WTC11 (cell line): Measurements from ENCODE around the gene TRAIP. TPM values are rescaled to one million over a fixed set of nuclear protein-coding genes. Genes with fewer than 3 reads are reported as not detected.

Source experiments
- ATAC-seq: fragments of 200-7000 bp; cut with Tn5 transposase; 2 replicates; pipeline ENCODE4 v1.10.0; 2021; ENCODE audit warnings: mild to moderate bottlenecking, moderate library complexity
- CTCF ChIA-PET: fragments of 300-600 bp; sonication (Branson Sonifier 250); formaldehyde crosslinking; loops from one replicate; lab custom pipeline; 2021; ENCODE audit warnings: antibody characterized with exemption; lab: Charles Lee
- POLR2A ChIA-PET: fragments of 350-600 bp; sonication (Branson Sonifier 250); formaldehyde crosslinking; loops from one replicate; lab custom pipeline; 2021; ENCODE audit warnings: antibody characterized with exemption; lab: Charles Lee
- DNase-seq: peaks from one replicate; pipeline ENCODE4 v3.0.0; 2021; ENCODE audit warnings: low spot score
- H3K27ac Mint-ChIP-seq: 2 replicates; pipeline ENCODE4 v1.8.0; 2021; ENCODE audit warnings: mixed read lengths
- H3K27me3 Mint-ChIP-seq: 2 replicates; pipeline ENCODE4 v1.8.0; 2021; ENCODE audit warnings: low read depth, mild to moderate bottlenecking, moderate library complexity, mixed read lengths
- H3K36me3 Mint-ChIP-seq: 2 replicates; pipeline ENCODE4 v1.8.0; 2021; ENCODE audit warnings: mixed read lengths
- H3K4me1 Mint-ChIP-seq: 2 replicates; pipeline ENCODE4 v1.8.0; 2022; ENCODE audit warnings: mixed read lengths
- H3K4me3 Mint-ChIP-seq: 2 replicates; pipeline ENCODE4 v1.8.0; 2021; ENCODE audit warnings: mild to moderate bottlenecking, moderate library complexity, mixed read lengths
- H3K9me3 Mint-ChIP-seq: 2 replicates; pipeline ENCODE4 v1.8.0; 2021; ENCODE audit warnings: mixed read lengths
- ARID4B ChIP-seq: sonication (generic); formaldehyde crosslinking; IDR thresholded peaks from 2 replicates; pipeline ENCODE4 v1.8.0; 2023; ENCODE audit warnings: missing genetic modification reagents, mild to moderate bottlenecking, borderline replicate concordance
- ATF1 ChIP-seq: sonication (generic); formaldehyde crosslinking; IDR thresholded peaks from 2 replicates; pipeline ENCODE4 v1.8.1; 2023; ENCODE audit warnings: mild to moderate bottlenecking, moderate library complexity, missing genetic modification reagents
- CTCF ChIP-seq: fragments of 200-600 bp; IDR thresholded peaks from 2 replicates; pipeline ENCODE4 v1.8.0; 2022; ENCODE audit warnings: antibody characterized with exemption
- E2F1 ChIP-seq: sonication (generic); formaldehyde crosslinking; IDR thresholded peaks from 2 replicates; pipeline ENCODE4 v1.8.0; 2022; ENCODE audit warnings: mild to moderate bottlenecking, missing genetic modification reagents
- ELF4 ChIP-seq: sonication (generic); formaldehyde crosslinking; IDR thresholded peaks from 2 replicates; pipeline ENCODE4 v1.8.1; 2022; ENCODE audit warnings: low read depth, mild to moderate bottlenecking, moderate library complexity, missing genetic modification reagents
- GABPB1 ChIP-seq: sonication (generic); formaldehyde crosslinking; IDR thresholded peaks from 2 replicates; pipeline ENCODE4 v1.8.1; 2023; ENCODE audit warnings: mild to moderate bottlenecking, missing genetic modification reagents
- JUN ChIP-seq: sonication (generic); formaldehyde crosslinking; IDR thresholded peaks from 2 replicates; pipeline ENCODE4 v1.8.0; 2023; ENCODE audit warnings: mild to moderate bottlenecking, missing genetic modification reagents
- MAX ChIP-seq: sonication (generic); formaldehyde crosslinking; IDR thresholded peaks from 2 replicates; pipeline ENCODE4 v1.8.0; 2022; ENCODE audit warnings: mild to moderate bottlenecking, missing genetic modification reagents
- NFYB ChIP-seq: sonication (generic); formaldehyde crosslinking; conservative IDR thresholded peaks from 2 replicates; pipeline ENCODE4 v1.8.0; 2022; ENCODE audit warnings: low read depth, missing genetic modification reagents
- NR1H2 ChIP-seq: sonication (generic); formaldehyde crosslinking; IDR thresholded peaks from 2 replicates; pipeline ENCODE4 v1.9.0; 2021; ENCODE audit warnings: mild to moderate bottlenecking, moderate library complexity, missing genetic modification reagents
- SMAD3 ChIP-seq: sonication (generic); formaldehyde crosslinking; IDR thresholded peaks from 2 replicates; pipeline ENCODE4 v1.8.0; 2022; ENCODE audit warnings: missing genetic modification reagents, mild to moderate bottlenecking, borderline replicate concordance
- SOX15 ChIP-seq: fragments of 250-450 bp; sonication (Bioruptor Pico); IDR thresholded peaks from 2 replicates; pipeline ENCODE4 v1.9.0; 2021; ENCODE audit warnings: mild to moderate bottlenecking
- ZMAT4 ChIP-seq: fragments of 250-450 bp; sonication (Bioruptor Pico); IDR thresholded peaks from 2 replicates; pipeline ENCODE4 v1.9.0; 2021; ENCODE audit warnings: mild to moderate bottlenecking
- ZNF219 ChIP-seq: sonication (generic); formaldehyde crosslinking; IDR thresholded peaks from 2 replicates; pipeline ENCODE4 v1.8.0; 2023; ENCODE audit warnings: missing genetic modification reagents, mild to moderate bottlenecking, borderline replicate concordance
- ZNF263 ChIP-seq: sonication (generic); formaldehyde crosslinking; IDR thresholded peaks from 2 replicates; pipeline ENCODE4 v1.8.1; 2022; ENCODE audit warnings: low read depth, mild to moderate bottlenecking, moderate library complexity, missing genetic modification reagents
- ZNF281 ChIP-seq: sonication (generic); formaldehyde crosslinking; IDR thresholded peaks from 2 replicates; pipeline ENCODE4 v1.8.0; 2023; ENCODE audit warnings: mild to moderate bottlenecking, missing genetic modification reagents
- ZNF671 ChIP-seq: fragments of 250-450 bp; sonication (Bioruptor Pico); IDR thresholded peaks from 2 replicates; pipeline ENCODE4 v1.8.0; 2021; ENCODE audit warnings: mild to moderate bottlenecking
- total RNA-seq: library from RNA; stranded (reverse); gene quantifications from 3 replicates; pipeline ENCODE4 v1.2.3, GENCODE V29; 2021

TRAIP gene
- total RNA-seq, 1 experiment from 2014 or later, result 25.9 TPM

- TF ChIP-seq E2F1 (CRISPR knock-in tag) (no peak), SMAD3 (CRISPR knock-in tag) (no peak), CTCF (peak; percentile 32; the same call in 1 of the 2 replicates), ATF1 (CRISPR knock-in tag) (no peak)
Observed at GRCh38 chr3:49899815-49900214, 43.5 kb upstream of the TRAIP start (continued).

GRCh38 chr3:49898991-49899390, 42.6 kb upstream of the TRAIP start:
- H3K27me3 Mint-ChIP-seq, result no peaks in the 10 kb centered on the region
- no peak for DNase-seq
- H3K9me3 Mint-ChIP-seq, result no peaks in the 10 kb centered on the region
- H3K27ac Mint-ChIP-seq, result no peak overlapping the region
- no peak overlapping the region for H3K4me3 Mint-ChIP-seq
- no peak for ATAC-seq
- ChIA-PET CTCF (interaction anchor here (0.5 to 8.9 kb wide), 8 partner anchors 12 to 95 kb away, joined by 3 to 103 read pairs (median 18); partner anchors contain the start of gene INKA1), POLR2A (no interaction called here)
- no peaks in the 10 kb centered on the region for H3K36me3 Mint-ChIP-seq
- H3K4me1 Mint-ChIP-seq, result peaks cover 5% of the 10 kb centered on the region
- no peak for TF ChIP-seq SMAD3 (CRISPR knock-in tag)
- TF ChIP-seq SOX15, result no peak
- TF ChIP-seq GABPB1 (CRISPR knock-in tag), result no peak
- TF ChIP-seq JUN (CRISPR knock-in tag), result no peak
- TF ChIP-seq NR1H2 (CRISPR knock-in tag), result no peak
- no peak for TF ChIP-seq MAX (CRISPR knock-in tag)
- no peak for TF ChIP-seq ZMAT4 (CRISPR knock-in tag)
- no peak for TF ChIP-seq ZNF219 (CRISPR knock-in tag)
- no peak for TF ChIP-seq ELF4
- TF ChIP-seq ZNF671, result no peak
- no peak for TF ChIP-seq ZNF263 (CRISPR knock-in tag)
- no peak for TF ChIP-seq ARID4B (CRISPR knock-in tag)
- no peak for TF ChIP-seq ZNF281 (CRISPR knock-in tag)
- TF ChIP-seq NFYB, result no peak
